Small intestine (tissue), 7 donors: Measurements from ENCODE around the gene SORBS1. TPM values are rescaled to one million over a fixed set of nuclear protein-coding genes. Genes with fewer than 3 reads are reported as not detected.
A peak's percentile ranks its signal among the peaks of the same experiment; 100 is the strongest.

Experiments
- DNase-seq, 2 donors: peaks; one replicate each; pipeline versions ENCODE4 v3.0.0 to v3.0.0-alpha.2; 2013
- FAIRE-seq: peaks from 2 replicates; lab custom pipeline; 2012; peaks lifted over from hg19 to GRCh38; lab: Jason Lieb, UNC
- H3K27ac ChIP-seq, 3 donors: one replicate each; pipeline ENCODE4 v1.5.1; 2013; ENCODE audit warnings: low read length in 2 of 3, mild to moderate bottlenecking in 2 of 3, control low read depth in 1 of 3, inconsistent platforms in 1 of 3, low read depth in 1 of 3, moderate library complexity in 1 of 3
- H3K27me3 ChIP-seq, 3 donors: one replicate each; pipeline ENCODE4 v1.6.1; 2013; ENCODE audit warnings: low read length in 3 of 3, inconsistent platforms in 1 of 3; ENCODE audit not compliant: control insufficient read depth in 3 of 3, insufficient read depth in 3 of 3
- H3K36me3 ChIP-seq, 3 donors: one replicate each; pipeline ENCODE4 v1.6.1; 2013; ENCODE audit warnings: low read length in 3 of 3, inconsistent platforms in 1 of 3, low read depth in 1 of 3, mild to moderate bottlenecking in 1 of 3, moderate library complexity in 1 of 3; ENCODE audit not compliant: control insufficient read depth in 3 of 3, insufficient read depth in 2 of 3
- H3K4me1 ChIP-seq, 3 donors: one replicate each; pipeline ENCODE4 v1.6.1; 2013; ENCODE audit warnings: low read length in 2 of 3, inconsistent platforms in 1 of 3, low read depth in 1 of 3, mild to moderate bottlenecking in 1 of 3, moderate library complexity in 1 of 3; ENCODE audit not compliant: control insufficient read depth in 3 of 3, insufficient read depth in 2 of 3
- H3K4me3 ChIP-seq, 3 donors: one replicate each; pipeline ENCODE4 v1.5.1; 2013; ENCODE audit warnings: low read length in 3 of 3, control low read depth in 1 of 3, inconsistent platforms in 1 of 3, low read depth in 1 of 3, mild to moderate bottlenecking in 1 of 3, moderate library complexity in 1 of 3
- H3K9me3 ChIP-seq, 2 donors: one replicate each; pipeline ENCODE4 v1.6.1; 2013; ENCODE audit warnings: low read depth in 1 of 2, low read length in 1 of 2; ENCODE audit not compliant: control insufficient read depth in 2 of 2, insufficient read depth in 1 of 2
- WGBS, 3 donors: extraction: QIAGEN DNeasy Blood & Tissue Kit; methylation state at CpG; one replicate each; pipeline ENCODE4 v1.1.7; 2013; 5-methylcytosine and 5-hydroxymethylcytosine counted together
- polyA plus RNA-seq, 4 donors: library from polyadenylated mRNA; stranded (reverse) in 3 of 4; unstranded in 1 of 4; fragments of 200-250 nt in 3 of 4; fragments of 120-200 nt in 1 of 4; gene quantifications; one replicate each; pipeline versions ENCODE4 v1.2.1 to v1.2.3, GENCODE V29; 2013
- donor health status: healthy with polysubstance abuse.
- donor health status: control.
- donor health status: control.
- donor health status: Bipolar disorder and iron deficiency.
- donor health status: healthy.

Gene SORBS1
- polyA plus RNA-seq, 4 donors: 4.9 to 35.5 (median 20.1) TPM

DNA sequence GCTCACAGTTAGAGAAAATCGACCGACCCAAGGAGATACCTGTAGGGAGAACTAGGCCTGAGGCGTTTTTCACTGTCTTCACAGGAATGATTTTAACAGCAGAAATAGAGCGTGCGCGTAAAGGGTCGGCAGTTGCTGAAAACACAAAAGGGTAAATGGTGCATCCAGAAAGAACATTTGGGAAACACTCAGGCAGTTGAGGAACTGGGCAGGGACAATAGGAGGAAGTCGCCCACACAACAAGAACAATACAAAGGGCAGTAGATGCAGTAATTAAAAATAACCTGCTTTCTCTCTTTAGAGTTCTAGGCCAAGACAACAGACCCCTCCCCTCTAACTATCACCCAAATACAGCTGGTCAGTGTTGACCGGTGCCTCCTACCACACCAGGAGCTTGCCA lies 126.6 kb downstream of the SORBS1 start:
- no peak overlapping the region for H3K4me3 ChIP-seq
- no peaks in the 10 kb centered on the region for H3K9me3 ChIP-seq
- peaks cover 0 to 7% (median 0%) of the 10 kb centered on the region in 3 donors for H3K4me1 ChIP-seq
- peak overlapping the region in 1 of 3 donors; percentile 15 for H3K27ac ChIP-seq
- H3K27me3 ChIP-seq: no peaks in the 10 kb centered on the region
- DNase-seq: no peak
- peaks cover 0 to 70% (median 0%) of the 10 kb centered on the region in 3 donors for H3K36me3 ChIP-seq
- 82 to 90% (median 88%) methylated on average over 9 of the region's 9 CpGs for WGBS, 3 donors
- no peak for FAIRE-seq

DNA sequence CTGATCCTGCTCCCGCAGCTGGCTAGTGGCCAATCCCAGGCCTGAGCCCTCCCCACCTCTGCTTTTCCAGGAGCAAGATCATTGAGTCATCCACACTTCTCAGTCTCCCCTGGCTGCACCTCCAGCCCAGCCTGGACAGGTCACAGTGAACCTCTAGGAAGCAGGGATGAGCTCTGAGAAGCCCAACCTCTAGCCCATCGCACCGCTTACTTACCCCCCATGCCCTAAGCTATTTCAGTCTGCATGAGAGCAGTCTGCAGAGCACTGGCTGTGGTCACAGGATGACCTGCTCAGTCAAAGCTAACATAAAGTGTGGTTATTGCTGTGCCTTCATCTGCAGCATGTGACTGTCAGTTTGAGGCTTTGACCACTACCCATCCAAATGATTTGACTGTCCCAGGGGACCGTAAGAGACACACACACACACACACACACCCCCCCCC lies 129.2 kb downstream of the SORBS1 start:
- Histone ChIP-seq H3K9me3 (no peaks in the 10 kb centered on the region), H3K4me3 (no peak overlapping the region), H3K27me3 (no peaks in the 10 kb centered on the region), H3K36me3 (peaks cover 0 to 67% (median 0%) of the 10 kb centered on the region in 3 donors), H3K4me1 (peaks cover 0 to 16% (median 0%) of the 10 kb centered on the region in 3 donors), H3K27ac (no peak overlapping the region)
- FAIRE-seq (no peak), DNase-seq (no peak)
- WGBS, 3 donors: 73 to 80% (median 78%) methylated on average over 4 of the region's 4 CpGs

DNA sequence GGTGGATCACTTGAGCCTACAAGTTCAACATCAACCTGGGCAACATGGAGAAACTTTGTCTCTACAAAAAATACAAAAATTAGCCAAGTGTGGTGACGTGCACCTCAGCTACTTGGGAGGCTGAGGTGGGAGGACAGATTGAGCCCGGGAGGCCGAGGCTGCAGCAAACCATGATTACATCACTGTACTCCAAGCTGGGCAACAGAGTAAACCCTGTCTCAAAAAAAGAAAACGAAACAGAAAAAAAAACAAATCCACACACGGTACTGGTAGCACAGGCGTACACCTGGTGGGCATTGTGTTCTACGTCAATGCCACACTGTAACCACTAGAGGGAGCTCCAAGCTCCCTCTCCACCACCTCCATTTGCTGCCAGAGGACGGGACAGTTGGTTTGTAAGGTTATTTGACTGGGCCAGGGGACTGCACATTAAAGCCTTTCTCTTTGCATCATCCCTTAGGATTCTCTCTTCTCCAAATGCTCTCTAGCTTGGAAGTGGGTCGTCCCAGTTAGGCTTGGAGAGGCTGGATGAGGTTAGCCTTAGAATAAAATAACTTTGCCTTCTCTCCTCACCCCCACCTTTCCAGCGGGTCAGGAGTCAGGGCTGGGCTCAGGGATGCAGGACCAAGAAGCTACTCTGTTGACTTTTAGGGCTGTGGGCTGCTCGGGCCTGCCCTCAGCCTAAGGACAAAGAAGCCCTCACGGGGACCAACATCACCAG lies 130.8 kb downstream of the SORBS1 start:
- H3K4me3 ChIP-seq: no peak overlapping the region
- H3K4me1 ChIP-seq: peaks cover 0 to 16% (median 0%) of the 10 kb centered on the region in 3 donors
- peak overlapping the region in 2 of 3 donors; percentile 38 to 56 for H3K27ac ChIP-seq
- FAIRE-seq (no peak), DNase-seq (peak; percentile 72 to 86)
- 26 to 34% (median 27%) methylated on average over 12 of the region's 12 CpGs for WGBS, 3 donors
- H3K36me3 ChIP-seq: peaks cover 0 to 57% (median 0%) of the 10 kb centered on the region in 3 donors
- no peaks in the 10 kb centered on the region for H3K27me3 ChIP-seq
- H3K9me3 ChIP-seq: no peaks in the 10 kb centered on the region

- Histone ChIP-seq H3K4me1 (peaks cover 0 to 16% (median 0%) of the 10 kb centered on the region in 3 donors), H3K27me3 (no peaks in the 10 kb centered on the region), H3K9me3 (no peaks in the 10 kb centered on the region), H3K4me3 (no peak overlapping the region), H3K27ac (peak overlapping the region in 1 of 3 donors; percentile 57), H3K36me3 (peaks cover 0 to 50% (median 0%) of the 10 kb centered on the region in 3 donors)
- DNase-seq (peak; percentile 94 to 95), FAIRE-seq (no peak)
- WGBS, 3 donors: 19 to 71% (median 38%) methylated on average over 4 of the region's 4 CpGs
Measured at GRCh38 chr10:95429639-95430038, 131.5 kb downstream of the SORBS1 start.

- no peaks in the 10 kb centered on the region for H3K9me3 ChIP-seq
- H3K4me3 ChIP-seq: no peak overlapping the region
- FAIRE-seq (no peak), DNase-seq (no peak)
- peaks cover 0 to 50% (median 0%) of the 10 kb centered on the region in 3 donors for H3K36me3 ChIP-seq
- H3K27ac ChIP-seq: no peak overlapping the region
- 87 to 94% (median 89%) methylated on average over 2 of the region's 2 CpGs for WGBS, 3 donors
- peaks cover 0 to 16% (median 0%) of the 10 kb centered on the region in 3 donors for H3K4me1 ChIP-seq
- H3K27me3 ChIP-seq: no peaks in the 10 kb centered on the region
Measured at GRCh38 chr10:95428701-95429100, 132.5 kb downstream of the SORBS1 start.

DNA sequence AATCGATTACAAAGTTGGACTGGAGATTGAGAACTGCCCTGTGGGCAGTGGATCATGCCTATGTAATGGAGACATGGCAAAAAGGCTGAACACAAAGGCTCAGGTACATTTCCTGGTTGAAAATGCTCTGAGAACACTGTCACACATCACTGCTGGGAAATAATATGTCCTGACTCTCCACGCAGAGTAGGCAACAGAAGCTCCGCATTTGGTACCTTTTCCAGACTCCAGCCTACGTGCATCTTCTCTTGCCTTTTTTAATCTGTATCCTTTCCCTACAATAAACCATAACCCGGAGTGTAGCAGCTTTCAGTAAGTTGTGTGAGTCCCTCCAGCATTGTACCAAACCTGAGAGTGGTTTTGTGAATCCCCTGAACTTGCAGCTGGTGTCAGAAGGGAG lies 134.7 kb downstream of the SORBS1 start:
- peaks cover 0 to 16% (median 0%) of the 10 kb centered on the region in 3 donors for H3K4me1 ChIP-seq
- H3K27me3 ChIP-seq: no peaks in the 10 kb centered on the region
- no peak overlapping the region for H3K4me3 ChIP-seq
- H3K36me3 ChIP-seq: peaks cover 0 to 46% (median 0%) of the 10 kb centered on the region in 3 donors
- FAIRE-seq: no peak
- no peaks in the 10 kb centered on the region for H3K9me3 ChIP-seq
- no peak for DNase-seq
- 76 to 86% (median 83%) methylated on average over 5 of the region's 5 CpGs for WGBS, 3 donors
- no peak overlapping the region for H3K27ac ChIP-seq

- H3K27me3 ChIP-seq: no peaks in the 10 kb centered on the region
- peaks cover 0 to 16% (median 0%) of the 10 kb centered on the region in 3 donors for H3K4me1 ChIP-seq
- DNase-seq (no peak), FAIRE-seq (no peak)
- no peak overlapping the region for H3K4me3 ChIP-seq
- 65 to 72% (median 69%) methylated on average over 2 of the region's 2 CpGs for WGBS, 3 donors
- H3K9me3 ChIP-seq: no peaks in the 10 kb centered on the region
- peaks cover 0 to 42% (median 0%) of the 10 kb centered on the region in 3 donors for H3K36me3 ChIP-seq
- H3K27ac ChIP-seq: no peak overlapping the region
Measured at GRCh38 chr10:95425592-95426465, 135.3 kb downstream of the SORBS1 start.
